ENCODE results near the gene GCKR. TPM values are rescaled to one million over a fixed set of nuclear protein-coding genes. Genes with fewer than 3 reads are reported as not detected.

GCKR gene, protein sequence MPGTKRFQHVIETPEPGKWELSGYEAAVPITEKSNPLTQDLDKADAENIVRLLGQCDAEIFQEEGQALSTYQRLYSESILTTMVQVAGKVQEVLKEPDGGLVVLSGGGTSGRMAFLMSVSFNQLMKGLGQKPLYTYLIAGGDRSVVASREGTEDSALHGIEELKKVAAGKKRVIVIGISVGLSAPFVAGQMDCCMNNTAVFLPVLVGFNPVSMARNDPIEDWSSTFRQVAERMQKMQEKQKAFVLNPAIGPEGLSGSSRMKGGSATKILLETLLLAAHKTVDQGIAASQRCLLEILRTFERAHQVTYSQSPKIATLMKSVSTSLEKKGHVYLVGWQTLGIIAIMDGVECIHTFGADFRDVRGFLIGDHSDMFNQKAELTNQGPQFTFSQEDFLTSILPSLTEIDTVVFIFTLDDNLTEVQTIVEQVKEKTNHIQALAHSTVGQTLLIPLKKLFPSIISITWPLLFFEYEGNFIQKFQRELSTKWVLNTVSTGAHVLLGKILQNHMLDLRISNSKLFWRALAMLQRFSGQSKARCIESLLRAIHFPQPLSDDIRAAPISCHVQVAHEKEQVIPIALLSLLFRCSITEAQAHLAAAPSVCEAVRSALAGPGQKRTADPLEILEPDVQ
- not detected for total RNA-seq

- DNase-seq = no peak
- Mint-ChIP-seq H3K27me3 (peaks cover 53% of the 10 kb centered on the region), H3K4me1 (peaks cover 14% of the 10 kb centered on the region), H3K4me3 (peak within 1 kb of the TSS; percentile 59), H3K36me3 (ENCODE audit: low read depth) (no peaks in the 10 kb centered on the region), H3K27ac (no peak within 1 kb of the TSS), H3K9me3 (no peaks in the 10 kb centered on the region)
- ChIA-PET POLR2A (no interaction called here), CTCF (no interaction called here)
Observed at GRCh38 chr2:27496357-27497287, at the start of gene GCKR. Gene GCKR, plus strand, starts transcription at chr2:27496839. Its CDS starts 66 bp downstream, at chr2:27496905.

DNA sequence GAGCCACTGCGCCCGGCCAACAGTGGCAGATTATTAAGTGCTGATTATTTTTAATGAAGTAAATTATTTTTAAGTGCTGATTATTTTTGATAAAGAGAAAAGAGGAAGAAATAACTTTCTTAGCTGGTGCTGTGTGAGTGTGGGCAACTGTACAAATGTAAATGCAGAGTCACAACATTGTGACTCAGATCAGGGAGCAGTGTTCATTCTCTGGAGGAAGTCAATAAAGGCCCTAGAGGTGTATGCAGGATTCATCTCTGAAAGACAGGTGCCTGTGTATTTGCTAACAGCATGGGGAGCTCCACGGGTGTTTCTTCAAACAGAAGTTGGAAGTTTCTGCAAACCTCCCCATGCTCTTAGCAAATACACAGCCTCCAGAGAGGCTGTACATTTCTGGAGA is 48.3 kb upstream of the GCKR start:
- H3K27ac Mint-ChIP-seq = no peak overlapping the region
- ChIA-PET CTCF (interaction anchor here (1.5 kb wide), 1 partner anchor 235 kb away, joined by 3 read pairs; no protein-coding TSS in a partner anchor), POLR2A (interaction anchor here (1.3 kb wide), 1 partner anchor 19 kb away, joined by 3 read pairs; no protein-coding TSS in a partner anchor)
- no peaks in the 10 kb centered on the region for H3K9me3 Mint-ChIP-seq
- DNase-seq = no peak
- no peak overlapping the region for H3K4me3 Mint-ChIP-seq
- peaks cover 12% of the 10 kb centered on the region for H3K4me1 Mint-ChIP-seq
- no peaks in the 10 kb centered on the region for H3K27me3 Mint-ChIP-seq
- peaks cover 5% of the 10 kb centered on the region for H3K36me3 Mint-ChIP-seq (ENCODE audit: low read depth)

DNA sequence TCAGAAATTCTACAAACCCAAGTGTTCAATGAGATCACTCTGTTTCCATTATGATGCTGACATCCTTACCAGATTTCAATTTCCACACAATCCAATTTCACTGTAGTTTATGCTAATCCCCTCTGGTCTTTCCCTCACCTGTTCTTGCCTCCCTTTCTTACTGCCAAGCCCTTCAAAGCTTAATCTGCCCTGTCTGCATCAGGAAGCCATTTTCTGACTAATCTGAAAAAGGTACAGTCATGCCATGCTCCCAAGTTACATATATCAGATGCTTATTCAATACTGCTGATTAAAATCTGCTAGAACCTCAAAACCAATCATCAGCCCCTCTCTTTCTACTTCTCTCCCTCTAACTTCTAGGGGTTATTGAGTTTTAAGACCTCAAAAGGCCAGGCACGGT is 45.5 kb upstream of the GCKR start:
- ChIA-PET POLR2A (no interaction called here), CTCF (no interaction called here)
- Mint-ChIP-seq H3K27me3 (no peaks in the 10 kb centered on the region), H3K4me1 (peaks cover 6% of the 10 kb centered on the region), H3K36me3 (ENCODE audit: low read depth) (no peaks in the 10 kb centered on the region), H3K27ac (no peak overlapping the region), H3K9me3 (no peaks in the 10 kb centered on the region), H3K4me3 (no peak overlapping the region)
- DNase-seq = no peak

DNA sequence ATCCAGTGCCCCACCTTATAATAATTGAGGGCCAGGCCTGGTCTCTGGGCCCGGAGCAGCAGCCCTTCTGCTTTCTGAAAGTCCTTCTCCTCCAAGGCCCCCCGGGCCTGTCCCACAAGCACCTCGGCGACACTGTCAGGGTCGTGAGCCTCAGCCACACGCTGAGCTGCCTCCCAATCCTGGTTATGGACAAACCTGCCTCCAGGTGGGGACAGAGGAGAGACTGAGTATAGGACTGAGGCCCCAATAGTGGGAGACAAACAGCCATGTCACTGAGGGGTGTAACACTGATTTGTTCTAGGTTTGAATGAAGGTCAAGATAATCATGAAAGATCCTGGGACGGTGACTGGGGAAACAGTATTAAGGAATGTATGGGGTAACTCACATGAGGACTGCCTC is 42.7 kb upstream of the GCKR start:
- H3K4me1 Mint-ChIP-seq = peaks cover 3% of the 10 kb centered on the region
- H3K27me3 Mint-ChIP-seq = no peaks in the 10 kb centered on the region
- no peaks in the 10 kb centered on the region for H3K36me3 Mint-ChIP-seq (ENCODE audit: low read depth)
- ChIA-PET CTCF (interaction anchor here (1.0 kb wide), 1 partner anchor 10 kb away, joined by 3 read pairs; no protein-coding TSS in a partner anchor), POLR2A (no interaction called here)
- no peaks in the 10 kb centered on the region for H3K9me3 Mint-ChIP-seq
- no peak overlapping the region for H3K4me3 Mint-ChIP-seq
- H3K27ac Mint-ChIP-seq = no peak overlapping the region
- no peak for DNase-seq

DNA sequence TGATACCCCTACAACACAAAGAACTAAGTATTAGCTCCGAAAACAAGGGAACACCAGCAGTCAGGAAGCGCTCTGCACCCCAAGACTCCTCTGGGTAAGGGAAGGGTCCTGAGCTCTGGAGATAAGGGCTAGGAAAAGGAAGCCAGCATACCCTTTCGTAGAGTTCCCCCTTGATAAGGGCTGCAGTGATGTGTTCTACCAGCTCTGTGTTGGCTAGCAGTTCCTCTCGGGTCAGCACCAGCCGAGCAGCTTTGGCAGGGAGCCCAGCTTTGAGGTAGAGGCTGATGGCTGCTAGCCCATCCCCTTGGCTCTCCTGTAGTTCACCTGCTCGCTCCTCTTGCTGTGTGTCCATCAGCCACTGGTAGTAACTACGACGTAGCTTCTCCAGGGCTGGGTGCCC is 35.5 kb upstream of the GCKR start:
- no peaks in the 10 kb centered on the region for H3K9me3 Mint-ChIP-seq

DNA sequence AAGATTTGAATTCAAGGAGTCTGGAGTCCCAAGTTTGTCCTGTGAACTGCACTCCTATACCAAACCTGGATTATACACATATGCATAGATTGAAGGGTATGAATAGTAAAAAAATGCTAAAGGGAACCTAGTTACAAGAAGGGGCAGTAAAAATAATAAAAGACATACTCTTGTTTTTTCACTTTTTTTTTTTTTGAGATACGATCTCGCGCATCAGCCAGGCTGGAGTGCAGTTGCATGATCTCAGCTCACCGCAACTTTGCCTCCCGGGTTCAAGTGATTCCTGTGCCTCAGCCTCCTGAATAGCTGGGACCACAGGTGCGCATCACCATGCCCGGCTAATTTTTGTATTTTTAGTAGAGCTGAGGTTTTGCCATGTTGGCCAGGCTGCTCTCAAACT is 32.2 kb upstream of the GCKR start:
- POLR2A ChIA-PET = no interaction called here

More for the DNA sequence above, 35.5 kb upstream of the GCKR start:
- DNase-seq = no peak
- POLR2A ChIA-PET = no interaction called here
- Mint-ChIP-seq H3K27me3 (no peaks in the 10 kb centered on the region), H3K4me1 (no peaks in the 10 kb centered on the region), H3K4me3 (no peak overlapping the region), H3K27ac (no peak overlapping the region), H3K36me3 (ENCODE audit: low read depth) (no peaks in the 10 kb centered on the region)
- CTCF ChIA-PET = interaction anchor here (0.6 kb wide), 1 partner anchor 22 kb away, joined by 3 read pairs; no protein-coding TSS in a partner anchor

DNA sequence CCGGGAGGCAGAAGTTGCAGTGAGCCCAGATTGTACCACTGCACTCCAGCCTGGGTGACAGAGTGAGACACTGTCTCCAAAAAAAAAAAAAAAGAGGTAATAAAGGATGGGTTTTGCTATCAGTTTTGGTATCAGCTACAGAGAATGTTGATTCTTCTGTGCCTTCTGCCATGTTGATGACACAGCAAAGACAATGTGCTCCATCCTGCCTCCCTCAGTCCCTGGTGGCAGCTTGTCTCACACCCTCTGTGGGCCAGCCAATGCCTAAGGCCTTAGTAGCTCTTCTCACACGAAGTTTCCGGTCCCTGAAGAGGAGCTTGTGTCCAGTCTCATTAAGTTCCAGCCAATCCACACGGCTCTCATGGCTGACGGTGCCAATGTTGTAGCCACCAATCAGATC is 24.7 kb upstream of the GCKR start:
- Mint-ChIP-seq H3K4me3 (no peak overlapping the region), H3K9me3 (no peaks in the 10 kb centered on the region), H3K27me3 (no peaks in the 10 kb centered on the region), H3K36me3 (ENCODE audit: low read depth) (peaks cover 2% of the 10 kb centered on the region), H3K27ac (no peak overlapping the region), H3K4me1 (no peaks in the 10 kb centered on the region)
- DNase-seq = no peak
- ChIA-PET CTCF (interaction anchor here (1.7 kb wide), 1 partner anchor 9 kb away, joined by 5 read pairs; no protein-coding TSS in a partner anchor), POLR2A (no interaction called here)

More for the DNA sequence above, 32.2 kb upstream of the GCKR start:
- H3K4me3 Mint-ChIP-seq = no peak overlapping the region
- H3K36me3 Mint-ChIP-seq (ENCODE audit: low read depth) = no peaks in the 10 kb centered on the region
- H3K27ac Mint-ChIP-seq = no peak overlapping the region
- H3K9me3 Mint-ChIP-seq = no peaks in the 10 kb centered on the region
- CTCF ChIA-PET = interaction anchor here (1.3 kb wide), 1 partner anchor 162 kb away, joined by 4 read pairs; no protein-coding TSS in a partner anchor
- no peaks in the 10 kb centered on the region for H3K4me1 Mint-ChIP-seq
- DNase-seq = no peak
- H3K27me3 Mint-ChIP-seq = no peaks in the 10 kb centered on the region

- H3K4me1 Mint-ChIP-seq = peaks cover 19% of the 10 kb centered on the region
- CTCF ChIA-PET = no interaction called here
- H3K27me3 Mint-ChIP-seq = no peaks in the 10 kb centered on the region
- no peak for DNase-seq
- no peak overlapping the region for H3K27ac Mint-ChIP-seq
- H3K9me3 Mint-ChIP-seq = no peaks in the 10 kb centered on the region
- H3K4me3 Mint-ChIP-seq = no peak overlapping the region
- no peaks in the 10 kb centered on the region for H3K36me3 Mint-ChIP-seq (ENCODE audit: low read depth)
- POLR2A ChIA-PET = no interaction called here
Observed at GRCh38 chr2:27485496-27485895, 11.1 kb upstream of the GCKR start.

GRCh38 chr2:27489118-27489497 is 7.5 kb upstream of the GCKR start:
- POLR2A ChIA-PET = no interaction called here
- H3K4me1 Mint-ChIP-seq = peaks cover 30% of the 10 kb centered on the region

DNA sequence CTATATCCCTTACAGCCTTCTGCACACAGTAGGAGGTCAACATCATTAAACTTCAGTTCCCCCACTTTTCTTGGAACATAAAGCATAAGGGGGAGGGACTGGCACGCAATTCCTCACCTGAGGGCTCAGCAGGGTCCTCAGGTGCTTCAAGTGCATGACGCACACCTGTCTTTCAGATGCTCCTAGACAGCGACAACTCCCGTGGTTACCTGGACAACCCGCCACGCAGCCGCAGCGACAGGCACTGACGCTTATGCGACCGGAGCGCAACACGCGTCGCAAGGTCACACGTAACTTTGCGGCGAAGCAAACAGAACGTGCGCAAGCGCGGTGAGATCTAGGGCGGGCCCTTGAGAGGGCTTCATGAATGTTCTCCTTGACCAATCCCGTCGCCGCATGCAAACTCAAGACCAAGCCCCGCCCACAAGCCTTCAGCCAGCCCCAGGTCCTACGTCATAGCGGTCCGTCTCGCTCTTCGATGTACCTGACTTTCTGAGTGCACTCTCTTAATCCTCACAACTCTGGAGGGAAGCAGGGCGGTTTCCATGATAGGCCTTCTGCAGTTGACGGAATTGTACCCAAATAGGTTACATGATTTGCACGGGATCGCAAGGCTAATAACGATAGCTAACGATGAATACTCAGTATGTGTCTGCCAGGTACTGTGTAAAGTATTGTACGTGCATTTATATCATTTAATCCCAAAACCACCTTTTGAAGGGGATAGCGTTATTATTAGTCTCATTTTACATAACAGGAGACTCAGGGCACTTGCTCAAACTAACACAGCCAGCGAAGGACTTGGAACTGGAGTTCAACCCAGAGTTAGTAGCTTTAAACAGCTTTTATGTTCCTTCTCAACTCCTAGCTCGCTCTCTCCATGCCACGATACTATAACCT is 6.9 kb upstream of the GCKR start, which contains the start of gene IFT172:
Gene IFT172 (minus strand): TSS at position 246 of the 900 bp plus-strand sequence. CDS start 90 bp downstream, at position 156.
- Mint-ChIP-seq H3K4me3 (peak within 1 kb of the TSS; percentile 74), H3K36me3 (ENCODE audit: low read depth) (no peaks in the 10 kb centered on the region), H3K27ac (peak within 1 kb of the TSS; percentile 71), H3K27me3 (peaks cover 14% of the 10 kb centered on the region), H3K4me1 (peaks cover 30% of the 10 kb centered on the region), H3K9me3 (no peaks in the 10 kb centered on the region)
- DNase-seq = peak; percentile 100
- ChIA-PET CTCF (interaction anchor here (2.9 kb wide), 1 partner anchor 194 kb away, joined by 11 read pairs; no protein-coding TSS in a partner anchor), POLR2A (interaction anchor here (0.5 to 1.2 kb wide), 3 partner anchors 62 to 86 kb away, joined by 4 to 6 read pairs (median 4); partner anchors contain the start of genes NRBP1 and PPM1G)

More at GRCh38 chr2:27489118-27489497, 7.5 kb upstream of the GCKR start:
- Mint-ChIP-seq H3K4me3 (peak overlapping the region; percentile 74), H3K27me3 (peaks cover 10% of the 10 kb centered on the region), H3K27ac (peak overlapping the region; percentile 71), H3K9me3 (no peaks in the 10 kb centered on the region), H3K36me3 (ENCODE audit: low read depth) (no peaks in the 10 kb centered on the region)
- no peak for DNase-seq
- CTCF ChIA-PET = interaction anchor here (2.9 kb wide), 1 partner anchor 194 kb away, joined by 11 read pairs; no protein-coding TSS in a partner anchor

DNA sequence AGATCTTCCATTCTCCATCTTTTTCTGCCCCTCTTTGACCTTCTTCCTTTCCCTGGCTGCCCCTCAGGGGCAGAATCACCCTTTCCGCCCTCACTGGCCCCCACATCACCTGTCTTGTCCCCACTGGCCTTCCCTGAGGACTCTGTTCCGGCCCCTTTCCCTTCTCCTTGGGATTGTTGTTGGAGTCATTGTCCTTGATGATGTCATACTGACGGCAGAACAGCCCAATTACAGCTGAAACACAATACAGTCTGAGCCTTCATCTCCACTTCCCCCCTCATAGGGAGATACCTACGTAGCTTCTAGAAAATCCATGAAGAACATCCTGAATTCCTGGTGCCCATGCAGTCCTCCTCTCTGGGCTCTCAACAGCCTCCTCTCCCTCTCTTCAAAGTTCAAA is 4.1 kb upstream of the GCKR start:
- ChIA-PET POLR2A (no interaction called here), CTCF (interaction anchor here (0.7 kb wide), 1 partner anchor 154 kb away, joined by 3 read pairs; no protein-coding TSS in a partner anchor)
- no peak for DNase-seq
- Mint-ChIP-seq H3K4me1 (peaks cover 39% of the 10 kb centered on the region), H3K27ac (no peak overlapping the region), H3K27me3 (peaks cover 38% of the 10 kb centered on the region), H3K9me3 (no peaks in the 10 kb centered on the region), H3K36me3 (ENCODE audit: low read depth) (no peaks in the 10 kb centered on the region), H3K4me3 (no peak overlapping the region)

DNA sequence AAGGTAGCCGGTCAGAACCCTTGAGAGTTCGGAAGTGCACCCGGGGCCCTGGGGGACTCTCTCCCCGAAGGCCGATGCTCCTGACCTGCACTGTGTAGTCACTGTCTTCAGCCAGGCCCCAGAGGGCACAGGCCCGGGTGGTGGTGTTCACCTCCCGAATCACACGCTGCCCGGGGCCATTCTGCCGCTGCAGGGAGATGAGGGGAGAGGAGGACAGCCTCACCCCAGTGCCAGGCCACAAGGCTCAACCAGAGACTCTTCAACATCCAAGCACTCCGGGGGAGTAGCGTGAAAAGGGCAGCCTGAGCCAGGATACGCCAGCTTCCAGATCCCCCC is 2.7 kb upstream of the GCKR start:
- peak overlapping the region; percentile 21 for H3K4me3 Mint-ChIP-seq
- DNase-seq = no peak
- H3K27me3 Mint-ChIP-seq = peaks cover 49% of the 10 kb centered on the region
- no peaks in the 10 kb centered on the region for H3K36me3 Mint-ChIP-seq (ENCODE audit: low read depth)
- no peaks in the 10 kb centered on the region for H3K9me3 Mint-ChIP-seq
- CTCF ChIA-PET = no interaction called here
- H3K27ac Mint-ChIP-seq = no peak overlapping the region
- peaks cover 35% of the 10 kb centered on the region for H3K4me1 Mint-ChIP-seq
- POLR2A ChIA-PET = no interaction called here
